ENCODE data around the gene ITM2C.

Gene ITM2C

GRCh38 chr2:230909841-230910545 is 45.3 kb downstream of the ITM2C start:
- Histone ChIP-seq H3K27me3 (ENCODE audit: control insufficient read depth in 1 of 2, insufficient read depth in 2 of 2, low read length in 2 of 2) (peaks cover 2 to 5% of the 10 kb centered on the region in 2 donors), H3K9ac (ENCODE audit: low read length in 2 of 2) (no peak overlapping the region), H3K36me3 (ENCODE audit: control insufficient read depth in 2 of 2, insufficient read depth in 2 of 2, low read length in 2 of 2) (no peaks in the 10 kb centered on the region), H3K27ac (ENCODE audit: low read length) (no peak overlapping the region), H3K4me1 (ENCODE audit: control insufficient read depth, insufficient read depth, low read length) (no peaks in the 10 kb centered on the region), H3K4me3 (ENCODE audit: low read length in 2 of 2) (no peak overlapping the region), H3K9me3 (ENCODE audit: control insufficient read depth in 2 of 2, low read length in 2 of 2) (no peaks in the 10 kb centered on the region)

GRCh38 chr2:230910546-230911177 is 45.9 kb downstream of the ITM2C start:
- no peaks in the 10 kb centered on the region for H3K36me3 ChIP-seq (ENCODE audit: control insufficient read depth in 2 of 2, insufficient read depth in 2 of 2, low read length in 2 of 2)
- H3K4me3 ChIP-seq (ENCODE audit: low read length in 2 of 2): no peak overlapping the region

DNA sequence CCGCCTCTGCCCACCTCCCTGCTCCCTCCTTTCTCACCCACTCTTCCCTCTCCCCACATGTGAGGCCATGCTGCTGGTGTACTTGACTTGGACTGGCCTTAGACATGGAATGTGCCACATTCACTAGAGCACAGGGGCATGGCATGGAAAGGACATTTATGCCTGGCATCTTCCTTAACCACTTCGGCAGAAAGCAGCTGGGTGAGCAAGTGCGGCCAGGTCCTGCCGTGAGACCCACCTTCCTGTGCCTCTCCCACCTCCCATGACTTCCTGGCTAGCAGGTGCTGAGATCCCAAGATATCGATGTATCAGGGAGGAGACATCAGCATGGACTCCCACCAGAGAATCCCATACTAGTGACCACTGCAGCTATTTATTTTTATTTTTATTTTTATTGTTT is 47.3 kb downstream of the ITM2C start:
- Histone ChIP-seq H3K36me3 (ENCODE audit: control insufficient read depth in 2 of 2, insufficient read depth in 2 of 2, low read length in 2 of 2) (no peaks in the 10 kb centered on the region), H3K4me3 (ENCODE audit: low read length in 2 of 2) (no peak overlapping the region), H3K9ac (ENCODE audit: low read length in 2 of 2) (no peak overlapping the region), H3K27me3 (ENCODE audit: control insufficient read depth in 1 of 2, insufficient read depth in 2 of 2, low read length in 2 of 2) (peaks cover 2 to 7% of the 10 kb centered on the region in 2 donors), H3K9me3 (ENCODE audit: control insufficient read depth in 2 of 2, low read length in 2 of 2) (no peaks in the 10 kb centered on the region), H3K27ac (ENCODE audit: low read length) (no peak overlapping the region), H3K4me1 (ENCODE audit: control insufficient read depth, insufficient read depth, low read length) (no peaks in the 10 kb centered on the region)

More at GRCh38 chr2:230910546-230911177, 45.9 kb downstream of the ITM2C start:
- H3K9me3 ChIP-seq (ENCODE audit: control insufficient read depth in 2 of 2, low read length in 2 of 2): no peaks in the 10 kb centered on the region
- H3K9ac ChIP-seq (ENCODE audit: low read length in 2 of 2): no peak overlapping the region
- H3K27me3 ChIP-seq (ENCODE audit: control insufficient read depth in 1 of 2, insufficient read depth in 2 of 2, low read length in 2 of 2): peaks cover 2 to 7% of the 10 kb centered on the region in 2 donors
- H3K4me1 ChIP-seq (ENCODE audit: control insufficient read depth, insufficient read depth, low read length): no peaks in the 10 kb centered on the region
- H3K27ac ChIP-seq (ENCODE audit: low read length): no peak overlapping the region

GRCh38 chr2:230912724-230913123 is 48.0 kb downstream of the ITM2C start:
- H3K4me1 ChIP-seq (ENCODE audit: control insufficient read depth, insufficient read depth, low read length): no peaks in the 10 kb centered on the region
- no peaks in the 10 kb centered on the region for H3K9me3 ChIP-seq (ENCODE audit: control insufficient read depth in 2 of 2, low read length in 2 of 2)
- no peak overlapping the region for H3K4me3 ChIP-seq (ENCODE audit: low read length in 2 of 2)
- no peak overlapping the region for H3K27ac ChIP-seq (ENCODE audit: low read length)
- peaks cover 2 to 7% of the 10 kb centered on the region in 2 donors for H3K27me3 ChIP-seq (ENCODE audit: control insufficient read depth in 1 of 2, insufficient read depth in 2 of 2, low read length in 2 of 2)
- no peak overlapping the region for H3K9ac ChIP-seq (ENCODE audit: low read length in 2 of 2)
- no peaks in the 10 kb centered on the region for H3K36me3 ChIP-seq (ENCODE audit: control insufficient read depth in 2 of 2, insufficient read depth in 2 of 2, low read length in 2 of 2)

DNA sequence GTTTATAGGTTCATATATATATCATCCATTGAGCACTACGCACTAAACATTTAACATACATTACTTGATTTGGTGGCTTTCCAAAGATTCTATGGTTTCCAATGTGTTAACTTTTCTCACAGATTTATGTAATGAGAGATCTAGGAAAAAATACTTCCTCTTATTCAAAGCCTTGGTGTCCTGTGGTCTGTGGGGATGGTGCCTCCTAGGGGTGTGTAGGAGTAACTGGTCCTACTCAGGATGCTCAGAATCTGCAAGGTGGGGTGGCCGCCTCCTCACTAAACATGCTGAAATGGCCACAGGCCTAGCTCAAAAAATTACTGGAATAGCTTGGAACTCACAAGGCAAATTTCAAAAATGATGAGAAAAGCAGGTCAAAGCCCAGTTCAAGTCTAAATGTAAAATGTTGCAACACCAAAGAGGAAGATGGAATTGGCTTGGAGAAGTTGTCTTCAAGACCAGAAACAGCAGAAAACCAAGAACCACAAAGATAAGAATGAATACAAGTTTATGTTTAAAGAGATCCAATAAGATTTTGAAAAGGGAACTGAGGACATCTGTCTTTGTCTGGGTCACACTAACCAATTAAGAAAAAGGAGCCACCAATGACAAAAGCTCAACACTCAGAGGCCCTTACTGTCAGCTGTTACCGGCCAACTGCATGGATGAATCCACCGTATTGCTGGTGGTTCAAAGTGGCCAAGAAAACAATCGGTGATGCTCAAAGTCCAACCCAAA is 48.8 kb downstream of the ITM2C start:
- H3K4me1 ChIP-seq (ENCODE audit: control insufficient read depth, insufficient read depth, low read length): no peaks in the 10 kb centered on the region
- no peak overlapping the region for H3K27ac ChIP-seq (ENCODE audit: low read length)
- no peaks in the 10 kb centered on the region for H3K9me3 ChIP-seq (ENCODE audit: control insufficient read depth in 2 of 2, low read length in 2 of 2)
- no peak overlapping the region for H3K4me3 ChIP-seq (ENCODE audit: low read length in 2 of 2)
- no peaks in the 10 kb centered on the region for H3K36me3 ChIP-seq (ENCODE audit: control insufficient read depth in 2 of 2, insufficient read depth in 2 of 2, low read length in 2 of 2)
- H3K27me3 ChIP-seq (ENCODE audit: control insufficient read depth in 1 of 2, insufficient read depth in 2 of 2, low read length in 2 of 2): peaks cover 2 to 6% of the 10 kb centered on the region in 2 donors
- H3K9ac ChIP-seq (ENCODE audit: low read length in 2 of 2): no peak overlapping the region

DNA sequence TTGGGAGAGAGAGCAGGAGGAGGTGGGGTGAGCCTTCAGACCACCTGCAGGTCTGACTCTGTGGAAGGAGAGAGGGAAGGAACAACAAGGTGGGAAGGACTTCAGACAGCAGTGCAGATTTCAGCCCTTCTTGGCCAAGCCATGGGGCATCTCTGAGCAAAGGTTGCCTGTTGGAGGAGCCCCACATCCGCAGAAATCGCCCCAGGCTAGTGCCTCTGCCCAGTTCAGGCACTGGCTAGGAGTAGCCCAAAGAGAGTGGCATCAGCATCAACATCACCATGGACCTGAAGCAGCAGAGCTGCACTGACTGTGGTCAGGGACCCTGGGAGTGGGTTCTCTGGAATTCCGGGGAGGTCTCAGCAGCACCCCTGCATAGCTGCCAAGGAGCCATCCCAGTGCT is 50.1 kb downstream of the ITM2C start:
- Histone ChIP-seq H3K27me3 (ENCODE audit: control insufficient read depth in 1 of 2, insufficient read depth in 2 of 2, low read length in 2 of 2) (peaks cover 2 to 5% of the 10 kb centered on the region in 2 donors), H3K9me3 (ENCODE audit: control insufficient read depth in 2 of 2, low read length in 2 of 2) (no peaks in the 10 kb centered on the region), H3K27ac (ENCODE audit: low read length) (no peak overlapping the region), H3K36me3 (ENCODE audit: control insufficient read depth in 2 of 2, insufficient read depth in 2 of 2, low read length in 2 of 2) (no peaks in the 10 kb centered on the region), H3K4me3 (ENCODE audit: low read length in 2 of 2) (no peak overlapping the region), H3K4me1 (ENCODE audit: control insufficient read depth, insufficient read depth, low read length) (no peaks in the 10 kb centered on the region), H3K9ac (ENCODE audit: low read length in 2 of 2) (no peak overlapping the region)

DNA sequence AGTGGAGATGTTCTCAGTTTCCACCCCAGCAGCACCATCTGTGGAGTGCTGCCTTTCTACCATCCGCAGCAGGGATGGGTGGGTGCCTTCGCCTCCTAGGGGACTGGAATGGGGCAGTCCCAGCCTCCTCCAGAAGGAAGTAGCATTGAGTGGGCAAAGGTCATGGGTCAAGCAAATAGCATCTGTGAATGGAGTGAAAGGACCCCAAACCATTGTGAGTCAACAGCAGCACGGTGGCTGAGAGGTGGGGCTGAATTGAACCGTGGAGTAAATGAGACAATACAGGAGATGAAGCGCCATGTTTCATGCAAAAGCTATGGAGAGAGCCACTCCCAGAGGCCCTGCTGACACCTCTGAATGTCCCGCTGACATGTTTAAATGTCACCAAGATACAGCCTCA is 50.6 kb downstream of the ITM2C start:
- Histone ChIP-seq H3K36me3 (ENCODE audit: control insufficient read depth in 2 of 2, insufficient read depth in 2 of 2, low read length in 2 of 2) (no peaks in the 10 kb centered on the region), H3K4me3 (ENCODE audit: low read length in 2 of 2) (no peak overlapping the region), H3K9me3 (ENCODE audit: control insufficient read depth in 2 of 2, low read length in 2 of 2) (no peaks in the 10 kb centered on the region), H3K4me1 (ENCODE audit: control insufficient read depth, insufficient read depth, low read length) (no peaks in the 10 kb centered on the region), H3K9ac (ENCODE audit: low read length in 2 of 2) (no peak overlapping the region), H3K27me3 (ENCODE audit: control insufficient read depth in 1 of 2, insufficient read depth in 2 of 2, low read length in 2 of 2) (peaks cover 2 to 5% of the 10 kb centered on the region in 2 donors), H3K27ac (ENCODE audit: low read length) (no peak overlapping the region)

DNA sequence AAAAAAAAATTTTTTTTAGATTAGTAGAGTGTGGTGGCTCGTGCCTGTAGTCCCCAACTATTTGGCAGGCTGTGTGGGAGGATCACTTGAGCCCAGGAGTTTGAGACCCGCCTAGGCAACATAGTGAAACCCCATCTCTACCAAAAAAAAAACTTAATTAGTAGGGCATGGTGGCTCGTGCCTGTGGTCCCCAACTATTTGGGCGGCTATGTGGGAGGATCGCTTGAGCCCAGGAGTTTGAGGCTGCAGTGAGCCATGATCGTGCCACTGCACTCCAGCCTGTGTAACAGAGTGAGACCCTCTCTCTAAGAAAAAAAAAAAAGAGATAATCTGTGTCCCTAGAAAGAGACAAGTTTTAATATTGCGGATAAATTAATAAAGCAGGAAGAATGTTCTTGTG is 51.5 kb downstream of the ITM2C start:
- no peaks in the 10 kb centered on the region for H3K4me1 ChIP-seq (ENCODE audit: control insufficient read depth, insufficient read depth, low read length)
- no peak overlapping the region for H3K27ac ChIP-seq (ENCODE audit: low read length)
- H3K9ac ChIP-seq (ENCODE audit: low read length in 2 of 2): no peak overlapping the region
- H3K27me3 ChIP-seq (ENCODE audit: control insufficient read depth in 1 of 2, insufficient read depth in 2 of 2, low read length in 2 of 2): peaks cover 2 to 5% of the 10 kb centered on the region in 2 donors
- no peaks in the 10 kb centered on the region for H3K9me3 ChIP-seq (ENCODE audit: control insufficient read depth in 2 of 2, low read length in 2 of 2)
- no peak overlapping the region for H3K4me3 ChIP-seq (ENCODE audit: low read length in 2 of 2)
- no peaks in the 10 kb centered on the region for H3K36me3 ChIP-seq (ENCODE audit: control insufficient read depth in 2 of 2, insufficient read depth in 2 of 2, low read length in 2 of 2)

DNA sequence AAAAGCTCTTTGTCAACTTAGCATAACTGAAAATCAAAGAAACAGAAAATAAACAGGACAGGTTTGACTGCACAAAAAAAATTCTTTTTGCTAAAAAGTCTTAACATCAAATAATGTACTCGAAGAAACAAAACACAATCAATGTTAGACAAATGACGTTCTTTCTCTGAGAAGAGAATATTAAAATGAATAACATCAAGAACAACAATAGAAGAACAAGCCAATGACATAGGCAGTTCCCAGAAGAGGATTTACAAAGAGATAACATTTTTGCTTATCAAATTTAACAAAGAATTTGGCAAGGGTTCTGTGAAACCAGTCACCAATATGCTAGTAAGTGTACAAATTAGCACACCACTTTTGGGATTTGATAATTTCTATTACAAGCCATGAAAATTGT is 54.5 kb downstream of the ITM2C start:
- peaks cover 0 to 5% of the 10 kb centered on the region in 2 donors for H3K27me3 ChIP-seq (ENCODE audit: control insufficient read depth in 1 of 2, insufficient read depth in 2 of 2, low read length in 2 of 2)
- no peak overlapping the region for H3K9ac ChIP-seq (ENCODE audit: low read length in 2 of 2)
- H3K4me1 ChIP-seq (ENCODE audit: control insufficient read depth, insufficient read depth, low read length): no peaks in the 10 kb centered on the region
- H3K27ac ChIP-seq (ENCODE audit: low read length): no peak overlapping the region
- no peak overlapping the region for H3K4me3 ChIP-seq (ENCODE audit: low read length in 2 of 2)
- H3K9me3 ChIP-seq (ENCODE audit: control insufficient read depth in 2 of 2, low read length in 2 of 2): no peaks in the 10 kb centered on the region
- H3K36me3 ChIP-seq (ENCODE audit: control insufficient read depth in 2 of 2, insufficient read depth in 2 of 2, low read length in 2 of 2): no peaks in the 10 kb centered on the region

DNA sequence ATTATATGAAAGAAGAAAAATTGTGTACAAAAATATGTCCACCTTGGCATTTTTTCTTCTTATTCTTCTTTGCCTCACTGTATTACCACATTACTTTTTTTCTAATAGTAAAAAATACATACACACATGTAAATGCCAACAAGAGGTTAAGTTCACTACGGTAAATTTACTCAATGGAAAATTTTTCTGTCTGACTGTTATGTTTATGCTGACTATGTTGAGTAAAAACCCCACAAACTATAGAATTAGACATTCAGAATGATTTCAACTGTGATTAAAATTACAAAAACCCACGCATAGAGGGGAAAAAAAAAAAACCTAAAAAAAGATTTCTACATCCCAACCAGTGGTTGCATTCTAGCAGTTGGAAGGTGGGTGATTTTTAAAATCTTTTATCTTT is 54.9 kb downstream of the ITM2C start:
- Histone ChIP-seq H3K9ac (ENCODE audit: low read length in 2 of 2) (no peak overlapping the region), H3K27ac (ENCODE audit: low read length) (no peak overlapping the region), H3K4me1 (ENCODE audit: control insufficient read depth, insufficient read depth, low read length) (no peaks in the 10 kb centered on the region), H3K4me3 (ENCODE audit: low read length in 2 of 2) (no peak overlapping the region), H3K9me3 (ENCODE audit: control insufficient read depth in 2 of 2, low read length in 2 of 2) (no peaks in the 10 kb centered on the region), H3K27me3 (ENCODE audit: control insufficient read depth in 1 of 2, insufficient read depth in 2 of 2, low read length in 2 of 2) (peaks cover 0 to 5% of the 10 kb centered on the region in 2 donors), H3K36me3 (ENCODE audit: control insufficient read depth in 2 of 2, insufficient read depth in 2 of 2, low read length in 2 of 2) (no peaks in the 10 kb centered on the region)
